Activated B cell treated with CpG ODN at 0.5 μM for 24 hours (primary cell): ENCODE results near the gene BRD7. TPM values are rescaled to one million over a fixed set of nuclear protein-coding genes. Genes with fewer than 3 reads are reported as not detected.
A peak's percentile ranks its signal among the peaks of the same experiment; 100 is the strongest.

Source experiments
- ATAC-seq: fragments of 200-7000 bp; cut with Tn5 transposase; one replicate; pipeline ENCODE4 v1.10.0; 2021; ENCODE audit warnings: low read depth, mild to moderate bottlenecking, moderate library complexity
- CTCF ChIA-PET: fragments of 350-600 bp; sonication (Branson Sonifier 250); formaldehyde crosslinking; loops from one replicate; lab custom pipeline; 2021; ENCODE audit warnings: antibody characterized with exemption; lab: Charles Lee
- POLR2A ChIA-PET: fragments of 350-600 bp; sonication (Branson Sonifier 250); formaldehyde crosslinking; loops from one replicate; lab custom pipeline; 2021; ENCODE audit warnings: antibody characterized with exemption; lab: Charles Lee
- DNase-seq: peaks from one replicate; pipeline ENCODE4 v3.0.0; 2022
- H3K27ac Mint-ChIP-seq: one replicate; pipeline ENCODE4 v1.8.0; 2020; ENCODE audit warnings: mixed read lengths
- H3K27me3 Mint-ChIP-seq: one replicate; pipeline ENCODE4 v1.8.0; 2021; ENCODE audit warnings: mixed read lengths
- H3K36me3 Mint-ChIP-seq: one replicate; pipeline ENCODE4 v1.8.0; 2021; ENCODE audit warnings: low read depth, mixed read lengths
- H3K4me1 Mint-ChIP-seq: one replicate; pipeline ENCODE4 v1.8.0; 2021; ENCODE audit warnings: mixed read lengths
- H3K4me3 Mint-ChIP-seq: one replicate; pipeline ENCODE4 v1.8.0; 2020; ENCODE audit warnings: mild to moderate bottlenecking, mixed read lengths
- H3K9me3 Mint-ChIP-seq: one replicate; pipeline ENCODE4 v1.8.0; 2020; ENCODE audit warnings: mixed read lengths
- intact Hi-C: fragments of 100-400 bp; cut with micrococcal nuclease; formaldehyde crosslinking; loops from one replicate; pipeline ENCODE4 v1.15.1; 2024
- total RNA-seq: library from RNA; stranded (reverse); gene quantifications from 2 replicates; pipeline ENCODE4 v1.2.3, GENCODE V29; 2022
- TF ChIP-seq, protein P1 (sequence below): fragments of 200-600 bp; IDR thresholded peaks from one replicate; pipeline ENCODE4 v1.8.0; 2022; ENCODE audit warnings: antibody characterized with exemption, mild to moderate bottlenecking

BRD7 gene
- total RNA-seq, 1 donor from 2014 or later = 65.2 TPM

DNA sequence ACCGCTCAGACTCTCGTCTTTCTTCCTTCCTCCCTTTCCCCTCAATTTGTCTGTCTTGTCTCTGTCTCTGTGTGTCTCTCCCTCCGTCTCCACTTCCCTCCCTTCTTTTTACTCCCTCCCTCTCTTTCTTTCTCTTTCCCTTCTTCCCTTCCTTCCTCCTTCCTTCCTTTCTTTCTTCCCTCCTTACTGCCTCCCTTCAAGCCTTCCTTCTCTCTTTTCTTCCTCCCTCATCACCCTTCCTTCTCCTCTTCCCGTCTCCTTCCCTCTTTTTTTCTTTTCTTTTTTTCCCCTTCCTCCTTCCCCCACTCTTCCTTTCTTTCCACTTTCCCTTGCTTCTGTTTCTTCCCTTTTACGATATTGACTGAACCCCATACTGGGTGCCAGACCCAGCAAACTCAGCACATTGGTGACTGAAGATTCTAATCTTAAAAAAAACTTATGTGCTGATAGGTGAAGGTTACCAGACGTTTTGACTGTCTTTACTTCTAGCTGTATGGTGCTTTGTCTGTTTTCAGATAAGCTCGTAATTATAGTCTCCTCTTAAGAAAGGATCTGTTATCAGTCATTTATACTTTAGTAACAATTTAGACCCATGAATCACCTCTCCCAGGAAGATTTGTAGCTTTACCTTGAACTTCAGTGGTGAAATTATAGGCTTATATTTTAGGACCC lies 481 bp upstream of the BRD7 start:
- peaks cover 43% of the 10 kb centered on the region for H3K4me1 Mint-ChIP-seq
- TF ChIP-seq, protein P1, sequence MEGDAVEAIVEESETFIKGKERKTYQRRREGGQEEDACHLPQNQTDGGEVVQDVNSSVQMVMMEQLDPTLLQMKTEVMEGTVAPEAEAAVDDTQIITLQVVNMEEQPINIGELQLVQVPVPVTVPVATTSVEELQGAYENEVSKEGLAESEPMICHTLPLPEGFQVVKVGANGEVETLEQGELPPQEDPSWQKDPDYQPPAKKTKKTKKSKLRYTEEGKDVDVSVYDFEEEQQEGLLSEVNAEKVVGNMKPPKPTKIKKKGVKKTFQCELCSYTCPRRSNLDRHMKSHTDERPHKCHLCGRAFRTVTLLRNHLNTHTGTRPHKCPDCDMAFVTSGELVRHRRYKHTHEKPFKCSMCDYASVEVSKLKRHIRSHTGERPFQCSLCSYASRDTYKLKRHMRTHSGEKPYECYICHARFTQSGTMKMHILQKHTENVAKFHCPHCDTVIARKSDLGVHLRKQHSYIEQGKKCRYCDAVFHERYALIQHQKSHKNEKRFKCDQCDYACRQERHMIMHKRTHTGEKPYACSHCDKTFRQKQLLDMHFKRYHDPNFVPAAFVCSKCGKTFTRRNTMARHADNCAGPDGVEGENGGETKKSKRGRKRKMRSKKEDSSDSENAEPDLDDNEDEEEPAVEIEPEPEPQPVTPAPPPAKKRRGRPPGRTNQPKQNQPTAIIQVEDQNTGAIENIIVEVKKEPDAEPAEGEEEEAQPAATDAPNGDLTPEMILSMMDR = no peak
- DNase-seq (no peak), ATAC-seq (no peak)
- H3K9me3 Mint-ChIP-seq = no peaks in the 10 kb centered on the region
- CTCF ChIA-PET = interaction anchor here (0.6 to 1.3 kb wide), 9 partner anchors 14 to 437 kb away, joined by 3 to 6 read pairs (median 3); partner anchors contain the start of gene CNEP1R1
- H3K36me3 Mint-ChIP-seq = peaks cover 26% of the 10 kb centered on the region
- H3K27me3 Mint-ChIP-seq = peaks cover 8% of the 10 kb centered on the region
- POLR2A ChIA-PET = interaction anchor here (0.6 to 1.0 kb wide), 7 partner anchors 12 to 437 kb away, joined by 3 to 10 read pairs (median 4); partner anchors contain the start of gene CNEP1R1
- peak overlapping the region; percentile 85 for H3K4me3 Mint-ChIP-seq
- intact Hi-C loops = loop anchor here (1.0 to 5.0 kb wide), 6 partner anchors 42 to 372 kb away; partner anchors contain the start of genes HEATR3 and NKD1
- H3K27ac Mint-ChIP-seq = peak overlapping the region; percentile 90

DNA sequence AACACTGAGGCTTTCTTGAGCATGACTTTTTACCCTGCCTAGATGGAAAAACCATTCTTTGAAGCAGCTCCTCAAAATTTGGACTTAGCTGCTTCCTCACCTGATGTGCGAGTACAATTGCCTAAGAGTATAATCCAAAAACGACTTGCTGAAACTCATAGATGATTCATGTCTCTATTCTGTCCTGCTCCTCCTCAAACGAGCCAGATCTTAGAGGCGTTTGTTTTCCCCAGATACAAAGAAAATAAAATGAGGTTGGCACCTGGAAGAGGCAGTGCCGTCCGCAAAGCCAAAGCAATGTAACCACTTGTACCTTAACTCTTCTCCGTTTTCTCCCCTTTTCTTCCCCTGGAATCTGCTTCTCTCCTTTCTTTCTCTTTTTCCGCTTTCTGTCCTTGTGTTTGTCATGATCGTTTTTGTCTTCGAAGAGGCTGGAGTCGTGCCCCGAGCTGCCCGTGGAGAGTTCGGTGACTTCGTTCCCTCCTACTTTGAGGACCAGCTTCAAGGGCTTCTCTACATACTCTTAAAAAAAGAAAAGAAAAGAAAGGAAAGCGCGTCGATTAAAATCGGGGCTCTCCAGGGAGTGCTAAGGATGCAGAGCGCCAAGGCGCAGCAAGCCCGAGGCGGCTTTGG lies 895 bp downstream of the BRD7 start:
- POLR2A ChIA-PET = no interaction called here
- Mint-ChIP-seq H3K27ac (peak overlapping the region; percentile 88), H3K27me3 (no peaks in the 10 kb centered on the region), H3K9me3 (no peaks in the 10 kb centered on the region), H3K4me1 (peaks cover 48% of the 10 kb centered on the region), H3K4me3 (peak overlapping the region; percentile 92), H3K36me3 (peaks cover 39% of the 10 kb centered on the region)
- intact Hi-C loops = loop anchor here (1.0 to 5.0 kb wide), 3 partner anchors 41 to 299 kb away; no protein-coding TSS in a partner anchor
- TF ChIP-seq, protein P1 = no peak
- no peak for ATAC-seq
- CTCF ChIA-PET = interaction anchor here (0.8 to 1.3 kb wide), 4 partner anchors 12 to 379 kb away, joined by 3 to 4 read pairs (median 3); no protein-coding TSS in a partner anchor
- no peak for DNase-seq

DNA sequence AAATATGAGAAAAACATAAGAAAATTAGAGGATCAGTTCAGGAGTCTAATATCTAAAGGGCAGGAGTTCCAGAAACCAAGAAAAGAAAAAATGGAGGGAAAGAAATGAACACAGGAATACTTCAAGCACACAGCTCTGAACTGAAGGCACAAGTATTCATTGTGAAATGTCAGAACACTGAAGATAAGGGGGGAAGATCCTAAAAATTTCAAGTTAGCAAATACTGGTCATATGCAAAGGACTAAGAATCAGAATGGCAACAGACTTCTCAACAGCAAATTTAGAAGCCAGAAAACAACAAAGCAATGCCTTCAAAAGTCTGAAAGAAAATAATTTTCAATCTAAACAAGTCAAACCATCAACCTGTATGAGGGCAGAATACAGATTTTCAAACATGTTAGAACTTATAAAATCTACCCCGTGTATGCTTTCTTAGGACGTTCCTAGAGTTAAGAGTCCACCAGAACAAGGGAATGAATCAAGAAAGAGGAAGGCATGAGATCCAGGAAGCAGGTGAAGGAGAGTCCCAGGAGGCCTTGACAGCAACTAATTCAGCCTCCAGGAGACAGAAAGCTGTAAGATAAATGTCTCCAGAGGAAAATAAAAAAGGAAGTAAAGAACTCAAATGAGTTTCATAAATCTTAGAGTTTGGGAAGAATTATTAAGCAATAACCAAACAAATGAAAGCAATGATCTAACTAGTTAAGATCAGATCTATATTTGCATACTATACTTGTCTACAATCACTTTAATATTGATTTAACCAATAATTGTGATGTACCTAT lies 2.8 kb downstream of the BRD7 start:
- Mint-ChIP-seq H3K27me3 (no peaks in the 10 kb centered on the region), H3K36me3 (peaks cover 54% of the 10 kb centered on the region), H3K4me3 (peak overlapping the region; percentile 37), H3K27ac (peak overlapping the region; percentile 53), H3K4me1 (peaks cover 51% of the 10 kb centered on the region), H3K9me3 (no peaks in the 10 kb centered on the region)
- intact Hi-C loops = loop anchor here (5.0 kb wide), 2 partner anchors 39 to 301 kb away; no protein-coding TSS in a partner anchor
- DNase-seq = no peak
- ChIA-PET POLR2A (no interaction called here), CTCF (interaction anchor here (0.6 to 2.6 kb wide), 3 partner anchors 10 to 440 kb away, joined by 3 to 7 read pairs (median 3); no protein-coding TSS in a partner anchor)
- ATAC-seq = no peak
- TF ChIP-seq, protein P1 = no peak

DNA sequence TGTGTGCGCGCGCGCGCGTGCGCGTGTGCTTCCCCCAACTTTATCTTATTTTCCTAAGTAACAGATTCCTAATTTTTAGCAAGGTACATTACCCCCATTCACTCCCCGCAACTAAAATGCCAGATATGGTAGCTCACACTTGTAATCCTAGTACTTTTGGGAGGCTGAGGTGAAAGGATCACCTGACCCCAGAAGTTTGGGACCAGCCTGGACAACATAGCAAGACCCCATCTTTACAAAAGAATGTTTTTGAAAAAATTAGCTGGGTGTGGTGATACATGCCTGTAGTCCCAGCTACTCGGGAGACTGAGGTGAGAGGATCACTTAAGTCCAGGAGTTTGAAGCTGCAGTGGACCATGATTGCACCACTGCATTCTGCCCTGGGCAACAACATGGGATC lies 5.1 kb downstream of the BRD7 start:
- TF ChIP-seq, protein P1 = no peak
- no peak for DNase-seq
- ATAC-seq = no peak
- Mint-ChIP-seq H3K27me3 (no peaks in the 10 kb centered on the region), H3K4me1 (peaks cover 60% of the 10 kb centered on the region), H3K4me3 (no peak overlapping the region), H3K27ac (no peak overlapping the region), H3K36me3 (peaks cover 65% of the 10 kb centered on the region), H3K9me3 (no peaks in the 10 kb centered on the region)
- ChIA-PET CTCF (interaction anchor here (0.7 kb wide), 1 partner anchor 100 kb away, joined by 3 read pairs; no protein-coding TSS in a partner anchor), POLR2A (no interaction called here)
- intact Hi-C loops = no loop called here
